ENCODE measurements around the gene DGKI.

DNA sequence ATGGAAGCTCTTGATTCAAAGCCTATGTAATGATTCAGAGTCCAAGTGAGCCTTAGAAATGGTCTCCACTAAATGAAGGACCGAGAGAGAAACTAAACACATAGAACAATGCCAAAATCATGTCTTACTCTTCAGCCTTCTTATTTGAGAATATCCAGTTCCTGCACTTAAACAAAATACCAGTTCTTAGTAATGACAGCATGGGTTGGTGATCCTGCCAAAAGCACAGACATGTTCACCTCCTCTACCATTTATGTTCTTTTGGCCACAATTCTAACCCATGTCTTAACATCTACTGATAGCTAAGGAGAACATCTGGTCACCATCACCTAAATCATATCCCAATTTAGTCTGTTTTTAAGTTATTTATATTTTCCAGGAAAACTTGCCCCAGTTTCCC, 263.6 kb downstream of the DGKI start:
- no peak for TF ChIP-seq YY1 (IDR thresholded peaks at IDR 0.05; ENCODE audit: extremely low read depth, insufficient replicate concordance, low read depth, low read length)
- TF ChIP-seq POLR2AphosphoS5 (IDR thresholded peaks at IDR 0.05; ENCODE audit: low read depth, low read length), result no peak
- TF ChIP-seq, protein P1, sequence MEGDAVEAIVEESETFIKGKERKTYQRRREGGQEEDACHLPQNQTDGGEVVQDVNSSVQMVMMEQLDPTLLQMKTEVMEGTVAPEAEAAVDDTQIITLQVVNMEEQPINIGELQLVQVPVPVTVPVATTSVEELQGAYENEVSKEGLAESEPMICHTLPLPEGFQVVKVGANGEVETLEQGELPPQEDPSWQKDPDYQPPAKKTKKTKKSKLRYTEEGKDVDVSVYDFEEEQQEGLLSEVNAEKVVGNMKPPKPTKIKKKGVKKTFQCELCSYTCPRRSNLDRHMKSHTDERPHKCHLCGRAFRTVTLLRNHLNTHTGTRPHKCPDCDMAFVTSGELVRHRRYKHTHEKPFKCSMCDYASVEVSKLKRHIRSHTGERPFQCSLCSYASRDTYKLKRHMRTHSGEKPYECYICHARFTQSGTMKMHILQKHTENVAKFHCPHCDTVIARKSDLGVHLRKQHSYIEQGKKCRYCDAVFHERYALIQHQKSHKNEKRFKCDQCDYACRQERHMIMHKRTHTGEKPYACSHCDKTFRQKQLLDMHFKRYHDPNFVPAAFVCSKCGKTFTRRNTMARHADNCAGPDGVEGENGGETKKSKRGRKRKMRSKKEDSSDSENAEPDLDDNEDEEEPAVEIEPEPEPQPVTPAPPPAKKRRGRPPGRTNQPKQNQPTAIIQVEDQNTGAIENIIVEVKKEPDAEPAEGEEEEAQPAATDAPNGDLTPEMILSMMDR (IDR thresholded peaks at IDR 0.05 in 2 of 3, conservative IDR thresholded peaks at IDR 0.05 in 1 of 3; ENCODE audit: borderline replicate concordance in 1 of 3, insufficient read depth in 1 of 3, low read depth in 2 of 3, low read length in 2 of 3), result no peak
- TF ChIP-seq, protein P2, sequence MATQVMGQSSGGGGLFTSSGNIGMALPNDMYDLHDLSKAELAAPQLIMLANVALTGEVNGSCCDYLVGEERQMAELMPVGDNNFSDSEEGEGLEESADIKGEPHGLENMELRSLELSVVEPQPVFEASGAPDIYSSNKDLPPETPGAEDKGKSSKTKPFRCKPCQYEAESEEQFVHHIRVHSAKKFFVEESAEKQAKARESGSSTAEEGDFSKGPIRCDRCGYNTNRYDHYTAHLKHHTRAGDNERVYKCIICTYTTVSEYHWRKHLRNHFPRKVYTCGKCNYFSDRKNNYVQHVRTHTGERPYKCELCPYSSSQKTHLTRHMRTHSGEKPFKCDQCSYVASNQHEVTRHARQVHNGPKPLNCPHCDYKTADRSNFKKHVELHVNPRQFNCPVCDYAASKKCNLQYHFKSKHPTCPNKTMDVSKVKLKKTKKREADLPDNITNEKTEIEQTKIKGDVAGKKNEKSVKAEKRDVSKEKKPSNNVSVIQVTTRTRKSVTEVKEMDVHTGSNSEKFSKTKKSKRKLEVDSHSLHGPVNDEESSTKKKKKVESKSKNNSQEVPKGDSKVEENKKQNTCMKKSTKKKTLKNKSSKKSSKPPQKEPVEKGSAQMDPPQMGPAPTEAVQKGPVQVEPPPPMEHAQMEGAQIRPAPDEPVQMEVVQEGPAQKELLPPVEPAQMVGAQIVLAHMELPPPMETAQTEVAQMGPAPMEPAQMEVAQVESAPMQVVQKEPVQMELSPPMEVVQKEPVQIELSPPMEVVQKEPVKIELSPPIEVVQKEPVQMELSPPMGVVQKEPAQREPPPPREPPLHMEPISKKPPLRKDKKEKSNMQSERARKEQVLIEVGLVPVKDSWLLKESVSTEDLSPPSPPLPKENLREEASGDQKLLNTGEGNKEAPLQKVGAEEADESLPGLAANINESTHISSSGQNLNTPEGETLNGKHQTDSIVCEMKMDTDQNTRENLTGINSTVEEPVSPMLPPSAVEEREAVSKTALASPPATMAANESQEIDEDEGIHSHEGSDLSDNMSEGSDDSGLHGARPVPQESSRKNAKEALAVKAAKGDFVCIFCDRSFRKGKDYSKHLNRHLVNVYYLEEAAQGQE (IDR thresholded peaks at IDR 0.05; ENCODE audit: low read depth), result no peak
- no peak for TF ChIP-seq TCF7L2 (IDR thresholded peaks at IDR 0.05; ENCODE audit: borderline replicate concordance, extremely low read depth, insufficient read depth, insufficient read length)
- no peak for TF ChIP-seq EZH2 (IDR thresholded peaks at IDR 0.05)
- no peak for TF ChIP-seq ZNF274 (IDR thresholded peaks at IDR 0.05; ENCODE audit: low read depth, low read length)
- TF ChIP-seq POLR2A (IDR thresholded peaks at IDR 0.05; ENCODE audit: borderline replicate concordance, extremely low read depth, insufficient read depth, insufficient read length), result no peak
- TF ChIP-seq, protein P3, sequence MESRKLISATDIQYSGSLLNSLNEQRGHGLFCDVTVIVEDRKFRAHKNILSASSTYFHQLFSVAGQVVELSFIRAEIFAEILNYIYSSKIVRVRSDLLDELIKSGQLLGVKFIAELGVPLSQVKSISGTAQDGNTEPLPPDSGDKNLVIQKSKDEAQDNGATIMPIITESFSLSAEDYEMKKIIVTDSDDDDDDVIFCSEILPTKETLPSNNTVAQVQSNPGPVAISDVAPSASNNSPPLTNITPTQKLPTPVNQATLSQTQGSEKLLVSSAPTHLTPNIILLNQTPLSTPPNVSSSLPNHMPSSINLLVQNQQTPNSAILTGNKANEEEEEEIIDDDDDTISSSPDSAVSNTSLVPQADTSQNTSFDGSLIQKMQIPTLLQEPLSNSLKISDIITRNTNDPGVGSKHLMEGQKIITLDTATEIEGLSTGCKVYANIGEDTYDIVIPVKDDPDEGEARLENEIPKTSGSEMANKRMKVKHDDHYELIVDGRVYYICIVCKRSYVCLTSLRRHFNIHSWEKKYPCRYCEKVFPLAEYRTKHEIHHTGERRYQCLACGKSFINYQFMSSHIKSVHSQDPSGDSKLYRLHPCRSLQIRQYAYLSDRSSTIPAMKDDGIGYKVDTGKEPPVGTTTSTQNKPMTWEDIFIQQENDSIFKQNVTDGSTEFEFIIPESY (IDR thresholded peaks at IDR 0.05; ENCODE audit: extremely low read depth, insufficient replicate concordance, low read length), result no peak
- TF ChIP-seq RAD21 (IDR thresholded peaks at IDR 0.05; ENCODE audit: low read depth), result no peak
- no peak for TF ChIP-seq SP1 (IDR thresholded peaks at IDR 0.05; ENCODE audit: low read depth)
- no peak for TF ChIP-seq EZH2phosphoT487 (IDR thresholded peaks at IDR 0.05; ENCODE audit: borderline replicate concordance)

Data from HCT116 (cell line).